NCI-H460 (cell line): ENCODE data around the gene SPRYD3. TPM values are rescaled to one million over a fixed set of nuclear protein-coding genes. Genes with fewer than 3 reads are reported as not detected.
A peak's percentile ranks its signal among the peaks of the same experiment; 100 is the strongest.
"Not testable (repeated sequence)": the region's sequence is repeated elsewhere in the genome, so short reads cannot be mapped to it uniquely, and the experiment has no call there.

ENCODE experiments used
- DNase-seq: peaks from one replicate; pipeline ENCODE4 v3.0.0-alpha.2; 2016; ENCODE audit warnings: low read depth; ENCODE audit errors: extremely low read depth
- total RNA-seq: library from RNA; depleted of rRNA; stranded (reverse); fragments of >200 nt; shearing (Covaris generic); gene quantifications from 2 replicates; pipeline ENCODE4 v1.2.3, GENCODE V29; 2014

The SPRYD3 gene
- total RNA-seq, 1 experiment from 2014 or later: 28.5 TPM

GRCh38 chr12:53102883-53103807 is 24.0 kb upstream of the SPRYD3 start, which contains the start of gene SOAT2:
TSS of gene SOAT2 (plus strand) at chr12:53103486. CDS start at chr12:53103578, 92 bp downstream.
- DNase-seq: no peak

- no peak for DNase-seq
Observed at GRCh38 chr12:53101931-53102781, 23.0 kb upstream of the SPRYD3 start.

DNA sequence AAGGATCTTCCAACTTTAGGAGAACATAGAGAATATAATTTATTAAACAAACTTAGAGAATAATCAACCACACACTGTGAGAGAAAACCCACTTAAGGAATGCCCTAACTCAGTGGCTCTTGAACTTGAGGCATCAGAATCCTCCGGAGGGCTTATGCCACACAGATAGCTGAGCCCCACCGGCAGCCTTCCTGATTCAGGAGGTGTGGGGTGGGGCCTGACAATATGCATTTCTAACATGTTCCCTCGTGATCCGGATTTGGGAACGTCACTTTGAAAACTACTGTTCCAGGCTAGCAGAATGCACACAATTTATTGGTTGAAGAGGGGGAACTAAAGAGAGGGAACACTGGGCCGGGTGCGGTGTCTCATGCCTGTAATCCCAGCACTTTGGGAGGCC is 22.1 kb upstream of the SPRYD3 start:
- no peak for DNase-seq

- DNase-seq: no peak
Observed at GRCh38 chr12:53100466-53101151, 21.4 kb upstream of the SPRYD3 start.

- DNase-seq: peak; percentile 93
Observed at GRCh38 chr12:53099071-53099882, 20.1 kb upstream of the SPRYD3 start.

- DNase-seq: peak; percentile 62
Observed at GRCh38 chr12:53098354-53098981, 19.3 kb upstream of the SPRYD3 start.

GRCh38 chr12:53097564-53098353 is 18.6 kb upstream of the SPRYD3 start, which contains the start of gene IGFBP6:
TSS of gene IGFBP6 (plus strand) at chr12:53097667. CDS start at chr12:53097718, 51 bp downstream.
- DNase-seq: peak; percentile 47

- peak; percentile 3 for DNase-seq
Observed at GRCh38 chr12:53097207-53097563, 18.0 kb upstream of the SPRYD3 start.

DNA sequence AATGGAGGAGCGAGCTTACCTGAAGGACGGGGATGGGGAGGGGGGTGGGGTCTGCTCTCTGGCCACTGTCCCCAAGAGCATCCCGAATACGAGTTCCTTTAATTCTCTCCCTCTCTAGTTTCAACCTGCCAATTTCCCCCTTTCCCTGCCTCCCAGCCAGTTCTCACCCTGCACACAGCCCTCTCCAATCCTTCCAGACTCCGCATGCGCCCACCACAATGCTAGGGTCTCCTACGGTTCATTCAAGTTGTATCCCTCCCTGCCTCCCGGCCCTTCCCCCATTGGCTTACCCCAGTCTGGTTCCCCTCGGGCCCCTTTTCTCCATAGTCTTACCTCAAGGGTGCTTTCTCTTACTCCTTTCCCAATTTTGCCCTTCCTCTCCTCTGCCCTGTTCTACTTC is 17.6 kb upstream of the SPRYD3 start:
- DNase-seq: no peak

GRCh38 chr12:53096089-53096741 is 17.0 kb upstream of the SPRYD3 start:
- DNase-seq: no peak

DNA sequence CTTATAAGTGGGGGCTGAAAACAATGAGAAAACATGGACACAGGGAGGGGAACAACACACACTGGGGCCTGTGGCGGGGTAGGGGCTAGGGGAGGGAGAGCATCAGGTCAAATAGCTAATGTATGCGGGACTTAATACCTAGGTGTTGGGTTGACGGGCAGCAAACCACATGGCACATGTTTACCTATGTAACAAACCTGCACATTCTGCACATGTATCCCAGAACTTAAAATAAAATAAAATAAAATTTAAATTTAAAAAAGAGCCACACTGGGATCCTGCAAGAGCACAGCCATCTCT is 16.4 kb upstream of the SPRYD3 start:
- not testable (repeated sequence) for DNase-seq

DNA sequence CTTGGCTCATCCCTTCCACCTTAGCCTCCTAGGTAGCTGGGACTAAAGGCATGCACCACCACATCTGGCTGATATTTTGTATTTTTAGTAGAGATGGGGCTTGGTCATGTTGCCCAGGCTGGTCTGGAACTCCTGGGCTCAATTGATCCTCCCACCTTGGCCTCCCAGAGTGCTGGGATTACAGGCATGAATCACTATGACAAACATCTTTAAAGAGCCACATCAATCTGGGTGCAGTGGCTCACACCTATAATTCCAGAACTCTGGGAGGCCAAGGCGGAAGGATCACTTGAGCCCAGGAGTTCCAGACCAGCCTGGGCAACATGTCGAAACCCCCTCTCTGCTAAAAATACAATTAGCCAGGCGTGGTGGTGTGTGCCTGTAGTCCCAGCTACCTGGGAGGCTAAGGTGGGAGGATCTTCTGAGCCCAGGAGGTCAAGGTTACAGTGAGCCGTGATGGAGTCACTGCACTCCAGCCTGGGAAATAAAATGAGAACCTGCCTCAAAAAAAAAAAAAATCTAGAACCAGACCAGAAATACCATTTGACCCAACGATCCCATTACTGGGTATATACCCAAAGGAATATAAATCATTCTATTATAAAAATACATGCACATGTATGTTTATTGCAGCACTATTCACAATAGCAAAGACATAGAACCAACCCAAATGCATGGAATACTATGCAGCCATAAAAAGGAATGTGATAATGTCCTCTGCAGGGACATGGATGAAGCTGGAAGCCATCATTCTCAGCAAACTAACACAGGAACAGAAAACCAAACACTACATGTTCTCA is 15.8 kb upstream of the SPRYD3 start:
- DNase-seq: not testable (repeated sequence)

DNA sequence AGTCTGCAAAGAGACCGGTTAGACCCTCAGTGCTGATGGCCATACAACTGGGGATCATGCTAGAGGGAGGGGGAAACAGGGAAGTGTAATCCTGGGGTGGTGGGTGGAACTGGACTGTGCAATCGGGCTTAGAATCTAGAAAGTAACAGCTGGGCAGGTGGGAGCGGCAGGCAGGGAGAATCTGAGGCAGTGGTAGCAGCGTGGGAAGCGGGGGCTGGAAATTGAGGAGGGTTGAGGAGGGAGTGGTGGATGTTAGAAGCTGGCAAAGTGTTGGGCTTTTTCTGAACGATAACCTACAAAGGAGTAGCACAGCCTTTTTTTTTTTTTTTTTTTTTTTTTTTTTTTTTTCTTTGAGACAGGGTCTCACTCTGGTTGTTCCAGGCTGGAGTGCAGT is 15.2 kb upstream of the SPRYD3 start:
- DNase-seq: no peak

GRCh38 chr12:53093777-53094393 is 14.7 kb upstream of the SPRYD3 start:
- no peak for DNase-seq

- no peak for DNase-seq
Observed at GRCh38 chr12:53091756-53092155, 12.6 kb upstream of the SPRYD3 start.

DNA sequence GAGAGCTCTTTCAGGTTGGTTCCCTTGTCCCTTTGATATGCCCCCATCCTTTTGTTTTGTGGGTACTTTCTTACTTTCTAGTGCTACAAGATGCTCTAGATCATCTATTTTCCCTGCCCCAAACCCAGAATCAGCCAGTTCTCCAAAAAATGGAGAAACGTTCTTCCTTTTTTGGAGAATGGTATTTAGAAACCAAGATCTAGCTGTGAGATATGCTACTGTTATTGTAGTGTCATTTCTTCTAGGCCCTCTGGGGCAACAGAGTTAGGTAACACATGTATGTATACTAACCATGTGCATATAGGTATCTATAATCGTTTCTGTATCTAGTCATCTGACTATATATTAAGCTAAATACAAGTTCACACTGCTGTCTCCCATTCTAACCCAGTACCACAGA is 11.4 kb upstream of the SPRYD3 start:
- no peak for DNase-seq

GRCh38 chr12:53090105-53090504 is 10.9 kb upstream of the SPRYD3 start:
- no peak for DNase-seq
